SK-N-SH treated with all-trans-retinoic acid at 6 μM for 48 hours (cell line): Measurements from ENCODE around the gene TPRG1.

Experiments used
- ATAC-seq: fragments of 200-7000 bp; cut with Tn5 transposase; 3 replicates; pipeline ENCODE4 v1.9.1; 2020; ENCODE audit warnings: mild to moderate bottlenecking, moderate library complexity
- BACH2 ChIP-seq: fragments of 250-450 bp; sonication (Bioruptor Pico); IDR thresholded peaks from 2 replicates; pipeline ENCODE4 v1.9.0; 2021; ENCODE audit warnings: mild to moderate bottlenecking, borderline replicate concordance
- CREB5 ChIP-seq: fragments of 250-450 bp; sonication (Bioruptor Pico); IDR thresholded peaks from 2 replicates; pipeline ENCODE4 v1.5.1; 2020; ENCODE audit warnings: low read depth, mild to moderate bottlenecking, moderate library complexity
- CSDC2 ChIP-seq: fragments of 250-450 bp; sonication (Bioruptor Pico); IDR thresholded peaks from 2 replicates; pipeline ENCODE4 v1.5.0; 2020; ENCODE audit warnings: mild to moderate bottlenecking, moderate library complexity
- CSRNP3 ChIP-seq: fragments of 250-450 bp; sonication (Bioruptor Pico); IDR thresholded peaks from 2 replicates; pipeline ENCODE4 v1.5.1; 2021; ENCODE audit warnings: mild to moderate bottlenecking, moderate library complexity
- ESRRG ChIP-seq: fragments of 250-450 bp; sonication (Bioruptor Pico); IDR thresholded peaks from 2 replicates; pipeline ENCODE4 v1.6.1; 2021; ENCODE audit warnings: mild to moderate bottlenecking
- GLIS3 ChIP-seq: fragments of 250-450 bp; sonication (Bioruptor Pico); IDR thresholded peaks from 2 replicates; pipeline ENCODE4 v1.5.0; 2020; ENCODE audit warnings: mild to moderate bottlenecking, moderate library complexity
- ISL1 ChIP-seq: fragments of 250-450 bp; sonication (Bioruptor Pico); IDR thresholded peaks from 2 replicates; pipeline ENCODE4 v2.1.2; 2022; ENCODE audit warnings: mild to moderate bottlenecking, moderate library complexity
- POU6F1 ChIP-seq: fragments of 250-450 bp; sonication (Bioruptor Pico); IDR thresholded peaks from 2 replicates; pipeline ENCODE4 v1.8.0; 2021; ENCODE audit warnings: low read depth, mild to moderate bottlenecking, moderate library complexity, borderline replicate concordance
- PPARA ChIP-seq: fragments of 250-450 bp; sonication (Bioruptor Pico); IDR thresholded peaks from 2 replicates; pipeline ENCODE4 v1.5.0; 2020; ENCODE audit warnings: mild to moderate bottlenecking, borderline replicate concordance
- RARB ChIP-seq: fragments of 250-450 bp; sonication (Bioruptor Pico); IDR thresholded peaks from 2 replicates; pipeline ENCODE4 v1.8.0; 2021; ENCODE audit warnings: mild to moderate bottlenecking, moderate library complexity
- SNAI2 ChIP-seq: fragments of 250-450 bp; sonication (Bioruptor Pico); IDR thresholded peaks from 2 replicates; pipeline ENCODE4 v1.5.0; 2020; ENCODE audit warnings: mild to moderate bottlenecking, moderate library complexity
- TSHZ2 ChIP-seq: fragments of 250-450 bp; sonication (Bioruptor Pico); IDR thresholded peaks from 2 replicates; pipeline ENCODE4 v1.5.0; 2020; ENCODE audit warnings: mild to moderate bottlenecking, moderate library complexity
- ZFP30 ChIP-seq: fragments of 450-650 bp; formaldehyde crosslinking; IDR thresholded peaks from 2 replicates; pipeline ENCODE4 v1.5.0; 2022; ENCODE audit warnings: mild to moderate bottlenecking, moderate library complexity
- ZNF565 ChIP-seq: fragments of 450-650 bp; formaldehyde crosslinking; conservative IDR thresholded peaks from 2 replicates; pipeline ENCODE4 v1.5.0; 2020; ENCODE audit warnings: low read depth, mild to moderate bottlenecking, moderate library complexity
- ZNF70 ChIP-seq: fragments of 450-650 bp; formaldehyde crosslinking; IDR thresholded peaks from 2 replicates; pipeline ENCODE4 v1.5.0; 2020; ENCODE audit warnings: mild to moderate bottlenecking, moderate library complexity
- ZNF8 ChIP-seq: fragments of 450-650 bp; formaldehyde crosslinking; IDR thresholded peaks from 2 replicates; pipeline ENCODE4 v1.5.0; 2020; ENCODE audit warnings: mild to moderate bottlenecking, moderate library complexity

TPRG1 gene

GRCh38 chr3:189372243-189372642 lies 200.5 kb downstream of the TPRG1 start:
- TF ChIP-seq CSDC2 (CRISPR knock-in tag) (no peak), POU6F1 (no peak), BACH2 (CRISPR knock-in tag) (no peak), ZNF70 (CRISPR knock-in tag) (no peak), PPARA (no peak), SNAI2 (CRISPR knock-in tag) (no peak), ZNF8 (CRISPR knock-in tag) (no peak), CREB5 (CRISPR knock-in tag) (no peak), CSRNP3 (no peak), RARB (CRISPR knock-in tag) (no peak), ZNF565 (CRISPR knock-in tag) (no peak), ESRRG (CRISPR knock-in tag) (no peak), ISL1 (CRISPR knock-in tag) (no peak), GLIS3 (CRISPR knock-in tag) (no peak), TSHZ2 (CRISPR knock-in tag) (no peak), ZFP30 (CRISPR knock-in tag) (no peak)
- no peak for ATAC-seq
